Breast epithelium (tissue), 4 donors: Measurements from ENCODE around the gene SMAP1. TPM values are rescaled to one million over a fixed set of nuclear protein-coding genes. Genes with fewer than 3 reads are reported as not detected.

Experiments
- DNase-seq, 2 donors: peaks; one replicate each; pipeline ENCODE4 v3.0.0-alpha.2; 2019; ENCODE audit warnings: low spot score in 2 of 2
- H3K27ac ChIP-seq, 2 donors: fragments of 200-600 bp; sonication (generic) in 1 of 2; one replicate each; pipeline ENCODE4 v1.5.1; 2016 to 2019; ENCODE audit warnings: mild to moderate bottlenecking in 1 of 2
- H3K27me3 ChIP-seq, 2 donors: fragments of 200-600 bp; sonication (generic) in 1 of 2; one replicate each; pipeline versions ENCODE4 v1.5.1 to v1.6.0; 2017 to 2019; ENCODE audit warnings: control low read depth in 1 of 2, mild to moderate bottlenecking in 1 of 2
- H3K36me3 ChIP-seq: fragments of 200-600 bp; one replicate; pipeline ENCODE4 v1.5.1; 2019
- H3K4me1 ChIP-seq, 2 donors: fragments of 200-600 bp; sonication (generic); one replicate each; pipeline ENCODE4 v1.5.1; 2016 to 2019; ENCODE audit warnings: control low read depth in 1 of 2
- H3K4me3 ChIP-seq, 3 donors: fragments of 200-600 bp; sonication (generic); 1 replicate in 2 of 3; 2 replicates in 1 of 3; pipeline ENCODE4 v1.5.1; 2016 to 2019; ENCODE audit warnings: mild to moderate bottlenecking in 3 of 3, moderate library complexity in 2 of 3
- H3K9me3 ChIP-seq, 2 donors: fragments of 200-600 bp; sonication (generic) in 1 of 2; one replicate each; pipeline ENCODE4 v1.5.1; 2016 to 2019; ENCODE audit warnings: control low read depth in 1 of 2
- POLR2A ChIP-seq: fragments of 450-650 bp; IDR thresholded peaks from one replicate; pipeline ENCODE4 v1.6.1; 2016; ENCODE audit warnings: antibody characterized with exemption, mild to moderate bottlenecking, moderate library complexity
- POLR2AphosphoS5 ChIP-seq, 3 donors: sonication (generic); formaldehyde crosslinking; IDR thresholded peaks; one replicate each; pipeline ENCODE4 v1.6.1; 2017; ENCODE audit warnings: antibody characterized with exemption in 3 of 3
- intact Hi-C: fragments of 100-400 bp; cut with DNase I; formaldehyde crosslinking; loops from one replicate; pipeline ENCODE4 v1.15.1; 2023; ENCODE audit warnings: low total_unique reads
- total RNA-seq, 3 donors: library from RNA; depleted of rRNA; stranded (reverse); fragments of >200 nt; gene quantifications; one replicate each; pipeline ENCODE4 v1.1.0, GENCODE V29; 2016
- TF ChIP-seq, protein P1 (sequence below), 3 donors: fragments of 450-650 bp; IDR thresholded peaks; one replicate each; pipeline ENCODE4 v1.5.1; 2016 to 2017; ENCODE audit warnings: antibody characterized with exemption in 3 of 3, mild to moderate bottlenecking in 3 of 3, moderate library complexity in 3 of 3

The SMAP1 gene
- total RNA-seq, 3 donors from 2014 or later: 22.0 to 36.6 (median 27.1) TPM

DNA sequence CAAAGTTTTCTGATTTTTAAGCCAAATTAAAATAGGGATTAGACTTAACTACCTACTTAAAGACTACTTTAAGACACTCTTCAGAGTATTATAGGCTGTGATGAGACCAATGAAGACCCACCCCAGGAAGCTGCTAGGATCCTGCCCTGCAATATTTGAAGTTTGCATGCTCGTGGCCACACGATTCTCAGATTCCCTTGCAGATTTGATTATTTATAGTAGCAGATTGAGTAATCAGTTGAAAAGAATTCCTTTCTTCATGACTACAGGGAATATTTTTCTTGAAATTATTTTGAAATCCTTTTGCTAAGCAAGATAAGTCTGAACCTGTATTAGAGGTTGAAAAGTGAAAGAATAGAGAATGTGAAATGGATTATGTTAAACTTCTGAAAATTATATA, 166.8 kb downstream of the SMAP1 start:
- H3K4me3 ChIP-seq: no peak overlapping the region
- H3K4me1 ChIP-seq: no peaks in the 10 kb centered on the region
- DNase-seq: no peak
- intact Hi-C loops: no loop called here
- H3K9me3 ChIP-seq: no peaks in the 10 kb centered on the region
- H3K27me3 ChIP-seq: no peaks in the 10 kb centered on the region
- TF ChIP-seq POLR2AphosphoS5 (IDR thresholded peaks at IDR 0.05): no peak
- TF ChIP-seq, protein P1, sequence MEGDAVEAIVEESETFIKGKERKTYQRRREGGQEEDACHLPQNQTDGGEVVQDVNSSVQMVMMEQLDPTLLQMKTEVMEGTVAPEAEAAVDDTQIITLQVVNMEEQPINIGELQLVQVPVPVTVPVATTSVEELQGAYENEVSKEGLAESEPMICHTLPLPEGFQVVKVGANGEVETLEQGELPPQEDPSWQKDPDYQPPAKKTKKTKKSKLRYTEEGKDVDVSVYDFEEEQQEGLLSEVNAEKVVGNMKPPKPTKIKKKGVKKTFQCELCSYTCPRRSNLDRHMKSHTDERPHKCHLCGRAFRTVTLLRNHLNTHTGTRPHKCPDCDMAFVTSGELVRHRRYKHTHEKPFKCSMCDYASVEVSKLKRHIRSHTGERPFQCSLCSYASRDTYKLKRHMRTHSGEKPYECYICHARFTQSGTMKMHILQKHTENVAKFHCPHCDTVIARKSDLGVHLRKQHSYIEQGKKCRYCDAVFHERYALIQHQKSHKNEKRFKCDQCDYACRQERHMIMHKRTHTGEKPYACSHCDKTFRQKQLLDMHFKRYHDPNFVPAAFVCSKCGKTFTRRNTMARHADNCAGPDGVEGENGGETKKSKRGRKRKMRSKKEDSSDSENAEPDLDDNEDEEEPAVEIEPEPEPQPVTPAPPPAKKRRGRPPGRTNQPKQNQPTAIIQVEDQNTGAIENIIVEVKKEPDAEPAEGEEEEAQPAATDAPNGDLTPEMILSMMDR (IDR thresholded peaks at IDR 0.05): no peak
- no peak for TF ChIP-seq POLR2A
- H3K27ac ChIP-seq: no peak overlapping the region
- H3K36me3 ChIP-seq: no peaks in the 10 kb centered on the region

DNA sequence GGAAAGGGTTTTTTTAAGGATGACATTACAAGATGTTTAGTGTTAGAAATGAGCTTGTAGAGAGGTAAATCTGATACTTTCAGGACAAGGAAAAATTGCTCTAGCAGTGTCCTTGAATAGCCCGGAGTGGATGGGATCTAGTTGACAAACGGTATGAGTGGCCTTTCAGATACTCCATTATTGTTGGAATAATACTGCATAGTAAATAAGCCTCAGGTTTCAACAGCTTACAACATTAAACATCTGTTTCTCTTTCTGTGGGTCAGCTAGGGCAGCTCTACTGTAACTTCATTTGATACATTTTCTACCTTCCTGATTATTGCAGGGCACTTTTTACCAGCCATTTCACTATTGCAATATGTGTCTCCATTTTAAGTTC, 171.2 kb downstream of the SMAP1 start:
- TF ChIP-seq, protein P1 (IDR thresholded peaks at IDR 0.05): no peak
- TF ChIP-seq POLR2A: no peak
- TF ChIP-seq POLR2AphosphoS5 (IDR thresholded peaks at IDR 0.05): no peak
- intact Hi-C loops: no loop called here
- H3K36me3 ChIP-seq: no peaks in the 10 kb centered on the region

DNA sequence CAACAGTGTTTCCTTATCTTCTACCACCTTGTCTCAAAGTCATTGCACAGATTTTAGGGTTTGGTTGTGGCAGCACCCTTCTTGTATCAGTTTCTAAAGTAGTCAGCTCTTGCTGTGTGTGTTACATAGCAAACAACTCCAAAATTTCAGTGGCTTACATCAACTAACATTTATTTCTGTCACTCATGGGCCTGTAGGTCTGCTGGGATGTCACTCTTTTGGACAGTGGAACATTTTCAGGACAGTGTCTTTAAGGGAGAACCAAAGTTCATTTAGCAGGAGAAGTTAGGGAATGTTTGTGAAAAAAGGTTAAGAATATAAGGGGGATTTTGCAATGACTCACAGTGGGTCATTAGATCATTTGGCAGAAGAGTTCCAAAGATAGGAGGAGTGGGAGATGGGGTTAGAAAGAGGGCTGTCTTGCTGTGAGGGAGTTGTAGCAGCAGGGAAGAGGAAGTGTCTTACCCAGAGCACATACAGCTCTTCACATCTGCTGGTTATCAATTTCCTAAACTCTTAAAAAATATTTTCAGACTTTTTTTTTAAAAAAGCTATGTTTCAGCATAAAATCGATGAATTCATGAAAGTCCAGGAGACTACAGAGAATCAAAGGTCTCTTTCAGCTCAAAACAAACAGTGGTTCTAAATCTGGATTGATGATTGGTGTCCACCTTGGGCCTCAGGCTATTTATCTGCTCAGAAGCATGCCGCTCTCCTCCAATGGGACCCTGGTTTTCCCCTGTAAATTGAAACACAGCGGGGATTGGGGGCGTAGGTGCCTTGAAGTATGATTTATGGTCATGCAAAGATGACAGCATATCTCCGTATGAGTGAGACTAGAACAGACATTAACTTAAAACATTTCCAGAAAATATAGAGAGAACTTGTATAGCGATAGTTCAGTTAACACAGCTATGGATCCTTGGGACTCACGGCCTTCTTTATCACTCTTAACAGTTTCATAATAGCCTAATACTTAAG, 171.9 kb downstream of the SMAP1 start:
- Histone ChIP-seq H3K4me1 (no peaks in the 10 kb centered on the region), H3K27ac (no peak overlapping the region), H3K4me3 (no peak overlapping the region), H3K9me3 (no peaks in the 10 kb centered on the region), H3K36me3 (no peaks in the 10 kb centered on the region), H3K27me3 (no peaks in the 10 kb centered on the region)
- intact Hi-C loops: no loop called here
- TF ChIP-seq, protein P1 (IDR thresholded peaks at IDR 0.05): no peak
- no peak for TF ChIP-seq POLR2AphosphoS5 (IDR thresholded peaks at IDR 0.05)
- no peak for TF ChIP-seq POLR2A
- no peak for DNase-seq

More for the DNA sequence above, 171.2 kb downstream of the SMAP1 start:
- Histone ChIP-seq H3K4me3 (no peak overlapping the region), H3K9me3 (no peaks in the 10 kb centered on the region), H3K27ac (no peak overlapping the region), H3K27me3 (no peaks in the 10 kb centered on the region), H3K4me1 (no peaks in the 10 kb centered on the region)
- DNase-seq: no peak

DNA sequence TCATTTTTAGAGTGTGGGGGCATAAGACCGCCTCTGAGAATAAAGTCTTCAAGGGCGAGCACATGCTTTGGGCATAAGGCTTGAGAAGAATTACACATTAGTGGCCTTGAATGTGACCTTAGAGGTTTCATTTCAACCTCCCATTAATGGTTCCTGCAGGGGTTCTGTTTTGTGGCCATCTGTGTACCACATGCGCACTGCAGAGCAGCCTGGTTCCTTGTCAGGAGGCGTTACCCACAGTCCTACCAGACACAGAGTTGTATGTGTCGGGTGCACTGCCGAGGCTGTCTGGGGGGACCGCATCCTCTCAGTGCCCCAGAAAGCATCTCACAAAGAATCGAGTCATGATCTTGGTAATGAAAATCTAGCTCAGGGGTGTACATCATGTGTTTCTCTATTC, 173.4 kb downstream of the SMAP1 start:
- intact Hi-C loops: no loop called here
- TF ChIP-seq POLR2AphosphoS5 (IDR thresholded peaks at IDR 0.05) (no peak), POLR2A (no peak)
- TF ChIP-seq, protein P1 (IDR thresholded peaks at IDR 0.05): no peak
- no peaks in the 10 kb centered on the region for H3K27me3 ChIP-seq
- H3K4me3 ChIP-seq: no peak overlapping the region
- no peaks in the 10 kb centered on the region for H3K9me3 ChIP-seq
- no peaks in the 10 kb centered on the region for H3K4me1 ChIP-seq
- H3K27ac ChIP-seq: no peak overlapping the region
- DNase-seq: no peak
- H3K36me3 ChIP-seq: no peaks in the 10 kb centered on the region

DNA sequence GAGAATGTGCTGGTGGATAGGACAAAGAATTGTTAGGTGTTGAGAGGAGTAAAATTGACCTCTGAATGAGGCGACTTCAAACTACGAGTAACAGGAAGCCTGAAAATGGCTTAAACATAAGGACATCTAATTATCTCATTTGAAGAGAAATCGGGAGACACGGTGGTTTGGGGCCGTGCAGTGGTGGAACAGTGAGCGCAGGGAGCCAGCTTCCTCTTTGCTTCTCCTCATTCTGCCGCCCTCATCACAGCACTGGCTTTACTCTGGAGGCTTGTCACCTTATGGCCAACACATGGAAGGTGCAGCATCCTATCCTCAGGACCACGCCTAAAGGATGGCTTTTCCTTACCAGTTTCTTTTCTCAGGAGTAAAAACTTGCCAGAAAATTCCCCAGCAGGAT, 174.9 kb downstream of the SMAP1 start:
- Histone ChIP-seq H3K27ac (no peak overlapping the region), H3K4me1 (no peaks in the 10 kb centered on the region), H3K4me3 (no peak overlapping the region), H3K36me3 (no peaks in the 10 kb centered on the region), H3K9me3 (no peaks in the 10 kb centered on the region), H3K27me3 (no peaks in the 10 kb centered on the region)
- TF ChIP-seq POLR2A (no peak), POLR2AphosphoS5 (IDR thresholded peaks at IDR 0.05) (no peak)
- TF ChIP-seq, protein P1 (IDR thresholded peaks at IDR 0.05): no peak
- intact Hi-C loops: no loop called here
- no peak for DNase-seq
